K562 (cell line): ENCODE results near the gene METTL6. TPM values are rescaled to one million over a fixed set of nuclear protein-coding genes. Genes with fewer than 3 reads are reported as not detected.

ENCODE experiments used
- BACH1 ChIP-seq: fragments of 200-800 bp; sonication (Bioruptor generic); IDR thresholded peaks from 2 replicates; pipeline ENCODE4 v1.6.1; 2016; ENCODE audit warnings: missing genetic modification characterization, missing compliant biosample characterization
- DEAF1 ChIP-seq: fragments of 450-650 bp; formaldehyde crosslinking; IDR thresholded peaks from 2 replicates; pipeline ENCODE4 v1.4.0; 2020; ENCODE audit warnings: mild to moderate bottlenecking, moderate library complexity
- DIDO1 ChIP-seq: fragments of 450-650 bp; IDR thresholded peaks from 2 replicates; pipeline ENCODE4 v1.6.1; 2016; ENCODE audit warnings: low read depth, missing biosample characterization, missing genetic modification characterization
- HIVEP1 ChIP-seq: fragments of 250-450 bp; sonication (Bioruptor Pico); IDR thresholded peaks from 2 replicates; pipeline ENCODE4 v1.4.0; 2020; ENCODE audit warnings: mild to moderate bottlenecking
- HOMEZ ChIP-seq: fragments of 250-450 bp; sonication (Bioruptor Pico); IDR thresholded peaks from 2 replicates; pipeline ENCODE4 v1.4.0; 2020; ENCODE audit warnings: mild to moderate bottlenecking, moderate library complexity
- NR2C1 ChIP-seq, 2 experiments: fragments of 450-650 bp; IDR thresholded peaks; 2 replicates each; pipeline ENCODE4 v1.6.1; 2017; ENCODE audit warnings: mild to moderate bottlenecking in 2 of 2, antibody characterized with exemption in 1 of 2, inconsistent platforms in 1 of 2, missing compliant biosample characterization in 1 of 2, missing genetic modification characterization in 1 of 2
- PTBP1 ChIP-seq: fragments of 200-400 bp; formaldehyde crosslinking; IDR thresholded peaks from 2 replicates; pipeline ENCODE4 v1.6.1; 2017; ENCODE audit warnings: low read depth, low read length
- RB1 ChIP-seq: fragments of 450-650 bp; IDR thresholded peaks from 2 replicates; pipeline ENCODE4 v1.6.1; 2017; ENCODE audit warnings: low read depth, mild to moderate bottlenecking
- TBP ChIP-seq: optimal IDR thresholded peaks from 2 replicates; pipeline ENCODE3; 2011; ENCODE audit warnings: low read depth, low read length, improper control_type of control experiment
- ZNF134 ChIP-seq: fragments of 250-450 bp; sonication (Bioruptor Pico); conservative IDR thresholded peaks from 2 replicates; pipeline ENCODE4 v1.4.0; 2020
- ZNF165 ChIP-seq: fragments of 250-450 bp; sonication (Bioruptor Pico); IDR thresholded peaks from 2 replicates; pipeline ENCODE4 v1.4.0; 2020; ENCODE audit warnings: borderline replicate concordance
- ZNF57 ChIP-seq: fragments of 450-650 bp; formaldehyde crosslinking; IDR thresholded peaks from 2 replicates; pipeline ENCODE4 v1.4.0; 2020; ENCODE audit warnings: mild to moderate bottlenecking, moderate library complexity
- ZNF639 ChIP-seq, 2 experiments: fragments of 200-800 bp in 1 of 2; sonication (Bioruptor generic) in 1 of 2; sonication (generic) in 1 of 2; formaldehyde crosslinking in 1 of 2; IDR thresholded peaks in 1 of 2; conservative IDR thresholded peaks in 1 of 2; 2 replicates each; pipeline versions ENCODE4 v1.5.0 to v1.6.1; 2016 to 2020; ENCODE audit warnings: missing compliant biosample characterization in 1 of 2, missing genetic modification characterization in 1 of 2, missing genetic modification reagents in 1 of 2
- ZNF668 ChIP-seq: fragments of 250-450 bp; sonication (Bioruptor Pico); IDR thresholded peaks from 2 replicates; pipeline ENCODE4 v1.8.0; 2022; ENCODE audit warnings: mild to moderate bottlenecking, inconsistent platforms
- polyA plus RNA-seq, 8 experiments: library from polyadenylated mRNA; depleted of rRNA in 4 of 8; stranded (reverse) in 5 of 8; unstranded in 3 of 8; fragments of >200 nt; fragmentation: Nextera tagmentation in 2 of 8; fragmentation: Illumina TruSeq in 1 of 8; extraction: Ambion mirVana in 2 of 8; extraction: Trizol in 1 of 8; gene quantifications; 2 replicates each; pipeline versions ENCODE4 v1.2.1 to v1.2.3, GENCODE V29; 2011 to 2014; ENCODE audit warnings: inconsistent platforms in 1 of 8, missing spikeins in 1 of 8
- total RNA-seq, 7 experiments: library from RNA; depleted of rRNA in 6 of 7; stranded (reverse); fragments of >200 nt in 6 of 7; fragmentation: Illumina TruSeq in 2 of 7; extraction: Trizol in 2 of 7; gene quantifications; 2 replicates each; pipeline versions ENCODE4 v1.2.1 to v1.2.3, GENCODE V29; 2011 to 2021; ENCODE audit warnings: low replicate concordance in 1 of 7

The METTL6 gene
- total and polyA plus RNA-seq, 9 of the 15 experiments (the other 6 are each of a cell fraction or from before 2014, with no cell fraction given), result 18.8 to 61.5 (median 33.9) TPM

GRCh38 chr3:15380980-15381890 lies 46.1 kb downstream of the METTL6 start (continued):
- TF ChIP-seq ZNF134 (CRISPR knock-in tag) (peak; percentile 79), HIVEP1 (CRISPR knock-in tag) (peak; percentile 86; the same call in 1 of the 2 replicates), DIDO1 (tag) (0 out of 2 replicates have a peak, but pooled peaks have one; percentile 39), ZNF668 (CRISPR knock-in tag) (peak; percentile 92), TBP (no peak), HOMEZ (CRISPR knock-in tag) (0 out of 2 replicates have a peak, but pooled peaks have one; percentile 65), PTBP1 (no peak), ZNF165 (CRISPR knock-in tag) (peak; percentile 87; the same call in 1 of the 2 replicates), ZNF57 (CRISPR knock-in tag) (0 out of 2 replicates have a peak, but pooled peaks have one; percentile 42), RB1 (no peak), NR2C1 (IDR thresholded peaks at IDR 0.05) (no peak), NR2C1 (tag; IDR thresholded peaks at IDR 0.05) (peak; percentile 86), ZNF639 (CRISPR knock-in tag; conservative IDR thresholded peaks at IDR 0.05 in 1 of 2, IDR thresholded peaks at IDR 0.05 in 1 of 2) (peak in 1 of 2 experiments; percentile 95; a peak in 2 of 4 replicates), BACH1 (tag) (peak; percentile 80), DEAF1 (CRISPR knock-in tag) (peak; percentile 57; the same call in 1 of the 2 replicates)
